Activated T-cell treated with anti-CD3 and anti-CD28 coated beads, Interleukin-2, amount 50 U/mL, for 4 hours (primary cell): ENCODE results near the gene NADK. TPM values are rescaled to one million over a fixed set of nuclear protein-coding genes. Genes with fewer than 3 reads are reported as not detected.

Experiments used
- ATAC-seq, 2 donors: fragments of 200-7000 bp; cut with Tn5 transposase; one replicate each; pipeline ENCODE4 v1.10.0; 2021
- DNase-seq: peaks from one replicate; pipeline ENCODE4 v3.0.0-alpha.2; 2020
- H3K27me3 Mint-ChIP-seq: one replicate; pipeline ENCODE4 v1.8.0; 2021; ENCODE audit warnings: low read depth, mixed read lengths
- H3K36me3 Mint-ChIP-seq: one replicate; pipeline ENCODE4 v1.8.0; 2022; ENCODE audit warnings: mixed read lengths; ENCODE audit not compliant: insufficient read depth
- H3K4me1 Mint-ChIP-seq: one replicate; pipeline ENCODE4 v1.8.0; 2021; ENCODE audit warnings: low read depth, mixed read lengths
- H3K4me3 Mint-ChIP-seq: one replicate; pipeline ENCODE4 v1.8.0; 2021; ENCODE audit warnings: mild to moderate bottlenecking, moderate library complexity, mixed read lengths
- H3K9me3 Mint-ChIP-seq: one replicate; pipeline ENCODE4 v1.8.0; 2021; ENCODE audit warnings: mixed read lengths
- total RNA-seq, 3 donors: library from RNA; stranded (reverse); gene quantifications; one replicate each; pipeline ENCODE4 v1.2.1, GENCODE V29; 2021

The NADK gene, protein sequence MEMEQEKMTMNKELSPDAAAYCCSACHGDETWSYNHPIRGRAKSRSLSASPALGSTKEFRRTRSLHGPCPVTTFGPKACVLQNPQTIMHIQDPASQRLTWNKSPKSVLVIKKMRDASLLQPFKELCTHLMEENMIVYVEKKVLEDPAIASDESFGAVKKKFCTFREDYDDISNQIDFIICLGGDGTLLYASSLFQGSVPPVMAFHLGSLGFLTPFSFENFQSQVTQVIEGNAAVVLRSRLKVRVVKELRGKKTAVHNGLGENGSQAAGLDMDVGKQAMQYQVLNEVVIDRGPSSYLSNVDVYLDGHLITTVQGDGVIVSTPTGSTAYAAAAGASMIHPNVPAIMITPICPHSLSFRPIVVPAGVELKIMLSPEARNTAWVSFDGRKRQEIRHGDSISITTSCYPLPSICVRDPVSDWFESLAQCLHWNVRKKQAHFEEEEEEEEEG
- 100 to 1,000 TPM in 2 of 3 donors, 10 to 100 TPM in 1; 98.7 to 108 (median 106) TPM for total RNA-seq

DNA sequence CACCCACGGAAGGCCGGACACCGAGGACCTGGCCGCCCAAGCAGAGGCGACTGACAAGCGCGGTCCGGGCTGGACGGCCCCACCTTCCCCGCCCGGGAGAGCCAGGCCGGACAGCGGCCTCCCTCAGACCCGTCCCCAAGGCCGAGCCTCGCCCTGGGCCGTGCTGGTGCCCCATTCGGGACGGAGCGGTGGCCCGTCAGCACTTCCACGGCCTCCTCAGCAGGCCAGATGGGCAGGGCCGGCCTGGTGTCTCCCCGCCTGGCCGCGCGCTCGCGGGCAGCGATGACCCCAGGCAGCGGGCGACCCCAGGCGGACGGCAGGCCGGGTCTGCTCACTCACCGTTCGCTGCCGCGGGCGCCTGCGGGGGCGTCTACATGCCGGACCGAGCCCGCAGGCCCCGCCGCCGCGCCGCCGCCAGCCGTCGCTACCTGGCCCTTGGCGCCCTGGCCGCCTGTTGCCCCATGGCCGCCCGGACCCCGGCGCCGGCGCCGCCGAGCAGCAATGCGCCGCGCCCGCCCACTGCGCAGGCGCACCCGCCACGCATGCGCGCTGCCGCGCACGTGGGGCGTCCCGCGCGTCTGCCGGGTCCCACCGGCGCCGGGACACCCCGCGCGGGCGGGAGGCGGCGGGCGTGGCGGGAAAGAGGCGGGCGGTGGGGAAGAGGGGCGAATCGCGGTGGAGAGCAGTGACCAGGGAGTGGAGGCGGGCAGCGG lies at the start of gene NADK:
TSS of gene NADK (minus strand) at position 521 of the 713 bp plus-strand sequence. CDS start 13,064 bp downstream, outside the sequence.
- ATAC-seq (peak; percentile 76 to 78), DNase-seq (peak; percentile 70)
- H3K9me3 Mint-ChIP-seq: no peaks in the 10 kb centered on the region
- no peaks in the 10 kb centered on the region for H3K36me3 Mint-ChIP-seq
- peaks cover 64% of the 10 kb centered on the region for H3K4me1 Mint-ChIP-seq
- peak within 1 kb of the TSS; percentile 81 for H3K4me3 Mint-ChIP-seq
- no peaks in the 10 kb centered on the region for H3K27me3 Mint-ChIP-seq

DNA sequence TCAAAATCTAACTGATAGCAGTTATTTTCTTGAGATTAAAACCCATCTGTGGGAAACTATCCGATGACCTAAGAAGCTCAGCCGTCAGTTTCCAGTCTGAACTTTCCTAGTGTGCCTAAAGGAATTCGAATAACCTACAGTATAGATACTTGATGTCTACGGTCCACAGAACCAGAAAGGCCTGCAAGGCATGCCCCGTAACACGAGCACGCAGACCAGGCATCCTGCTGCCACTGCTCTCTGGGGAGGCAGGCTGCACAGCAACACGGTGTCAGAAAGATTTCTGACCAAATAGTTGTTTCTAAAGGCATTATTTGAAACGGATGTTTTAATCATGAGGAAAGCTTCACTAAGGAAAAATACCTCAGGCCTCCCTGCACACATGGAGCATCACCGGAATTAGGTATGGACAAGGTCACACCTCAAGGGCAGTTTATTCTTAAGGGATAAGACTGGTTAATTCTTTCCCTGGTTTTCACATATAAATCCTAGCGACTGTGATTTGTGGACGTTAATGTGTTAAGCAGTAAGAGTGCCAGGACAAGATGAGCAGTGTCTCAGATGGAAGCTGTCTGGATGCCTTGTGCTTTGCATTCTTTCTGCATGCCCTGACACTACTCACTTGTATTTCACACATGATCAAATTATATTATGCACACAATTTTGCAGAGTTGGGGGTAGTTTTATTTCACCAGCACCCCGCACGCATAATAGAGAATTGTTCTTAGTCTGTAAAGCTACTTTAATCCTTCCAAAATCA lies 49.0 kb upstream of the NADK start:
- ATAC-seq (no peak), DNase-seq (no peak)
- H3K4me3 Mint-ChIP-seq: no peak overlapping the region
- peaks cover 20% of the 10 kb centered on the region for H3K36me3 Mint-ChIP-seq
- peaks cover 39% of the 10 kb centered on the region for H3K4me1 Mint-ChIP-seq
- H3K27me3 Mint-ChIP-seq: no peaks in the 10 kb centered on the region
- H3K9me3 Mint-ChIP-seq: no peaks in the 10 kb centered on the region

GRCh38 chr1:1826356-1827088 lies 48.3 kb upstream of the NADK start:
- H3K4me1 Mint-ChIP-seq: peaks cover 36% of the 10 kb centered on the region
- H3K4me3 Mint-ChIP-seq: no peak overlapping the region
- H3K9me3 Mint-ChIP-seq: no peaks in the 10 kb centered on the region
- ATAC-seq (no peak), DNase-seq (no peak)
- peaks cover 19% of the 10 kb centered on the region for H3K36me3 Mint-ChIP-seq
- H3K27me3 Mint-ChIP-seq: no peaks in the 10 kb centered on the region

- ATAC-seq: no peak
- Mint-ChIP-seq H3K4me3 (no peak overlapping the region), H3K36me3 (peaks cover 24% of the 10 kb centered on the region), H3K27me3 (no peaks in the 10 kb centered on the region), H3K9me3 (no peaks in the 10 kb centered on the region), H3K4me1 (peaks cover 36% of the 10 kb centered on the region)
- no peak for DNase-seq
Observed at GRCh38 chr1:1825217-1825616, 46.9 kb upstream of the NADK start.

DNA sequence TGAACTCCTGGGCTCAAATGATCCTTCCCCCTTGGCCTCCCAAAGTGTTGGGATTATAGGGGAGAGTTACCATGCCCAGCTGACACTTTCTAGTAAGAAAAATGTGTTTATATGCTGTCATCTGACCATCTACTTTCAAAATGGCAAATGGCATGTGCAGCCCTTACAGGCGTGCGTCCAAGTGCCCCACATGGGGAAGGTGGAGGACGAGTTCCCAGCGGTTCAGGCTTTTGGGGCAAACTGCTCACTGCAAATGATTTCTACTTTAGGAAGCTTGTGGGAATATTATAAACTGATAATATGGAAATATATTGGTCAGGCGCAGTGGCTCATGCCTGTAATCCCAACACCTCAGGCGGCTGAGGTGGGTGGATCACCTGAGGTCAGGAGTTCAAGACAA lies 41.5 kb upstream of the NADK start:
- Mint-ChIP-seq H3K9me3 (no peaks in the 10 kb centered on the region), H3K36me3 (peaks cover 26% of the 10 kb centered on the region), H3K27me3 (no peaks in the 10 kb centered on the region), H3K4me1 (peaks cover 13% of the 10 kb centered on the region), H3K4me3 (no peak overlapping the region)
- DNase-seq (no peak), ATAC-seq (no peak)

GRCh38 chr1:1817221-1817620 lies 39.0 kb upstream of the NADK start:
- DNase-seq (no peak), ATAC-seq (no peak)
- Mint-ChIP-seq H3K9me3 (no peaks in the 10 kb centered on the region), H3K36me3 (peaks cover 25% of the 10 kb centered on the region), H3K4me3 (no peak overlapping the region), H3K27me3 (no peaks in the 10 kb centered on the region), H3K4me1 (peaks cover 4% of the 10 kb centered on the region)

GRCh38 chr1:1815606-1816281 lies 37.5 kb upstream of the NADK start:
- H3K4me3 Mint-ChIP-seq: no peak overlapping the region
- DNase-seq: no peak
- H3K9me3 Mint-ChIP-seq: no peaks in the 10 kb centered on the region
- no peaks in the 10 kb centered on the region for H3K27me3 Mint-ChIP-seq
- peaks cover 19% of the 10 kb centered on the region for H3K36me3 Mint-ChIP-seq
- H3K4me1 Mint-ChIP-seq: peaks cover 4% of the 10 kb centered on the region
- no peak for ATAC-seq

DNA sequence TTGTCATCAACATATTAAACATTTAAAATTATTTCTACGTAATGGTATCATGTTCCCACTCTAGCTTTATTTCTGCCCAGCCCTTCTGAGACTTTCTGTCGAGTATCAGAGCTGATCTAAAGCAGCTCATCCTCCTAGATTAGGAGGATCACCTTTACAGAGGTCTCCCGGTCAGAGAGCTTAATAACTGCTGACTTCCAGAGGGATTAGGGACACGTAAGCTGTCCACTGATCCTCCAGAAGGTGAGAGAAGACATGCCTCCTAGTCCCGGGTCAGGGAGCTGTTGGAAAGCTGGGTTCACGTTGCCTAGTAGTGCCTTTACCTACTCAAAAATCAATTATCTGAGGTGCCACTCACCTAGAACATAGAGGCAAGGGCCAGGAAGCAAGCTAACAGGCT lies 31.2 kb upstream of the NADK start:
- Mint-ChIP-seq H3K27me3 (no peaks in the 10 kb centered on the region), H3K9me3 (no peaks in the 10 kb centered on the region), H3K4me1 (peaks cover 4% of the 10 kb centered on the region), H3K36me3 (peaks cover 15% of the 10 kb centered on the region), H3K4me3 (no peak overlapping the region)
- no peak for DNase-seq
- no peak for ATAC-seq

- Mint-ChIP-seq H3K9me3 (no peaks in the 10 kb centered on the region), H3K4me3 (no peak overlapping the region)
Observed at GRCh38 chr1:1808206-1808605, 29.9 kb upstream of the NADK start.

DNA sequence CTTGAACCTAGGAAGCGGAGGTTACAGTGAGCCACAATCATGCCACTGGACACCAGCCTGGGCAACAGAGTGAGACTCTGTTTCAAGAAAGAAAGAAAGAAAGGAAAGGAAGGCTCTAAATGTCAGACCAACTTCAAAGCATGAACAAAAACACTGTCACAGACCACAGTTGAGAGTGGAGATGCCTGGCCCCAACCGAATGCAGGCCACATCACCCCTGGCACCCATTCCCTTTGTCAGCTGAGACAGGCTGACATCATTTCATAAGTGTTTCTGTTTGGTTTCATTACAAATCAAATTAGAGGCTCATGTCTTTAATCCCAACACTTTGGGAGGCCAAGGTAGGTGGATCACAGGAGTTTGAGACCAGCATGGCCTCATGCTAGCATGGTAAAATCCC lies 28.6 kb upstream of the NADK start:
- Mint-ChIP-seq H3K36me3 (peaks cover 20% of the 10 kb centered on the region), H3K9me3 (no peaks in the 10 kb centered on the region), H3K27me3 (no peaks in the 10 kb centered on the region), H3K4me3 (no peak overlapping the region), H3K4me1 (peaks cover 13% of the 10 kb centered on the region)
- no peak for DNase-seq
- no peak for ATAC-seq

More at GRCh38 chr1:1808206-1808605, 29.9 kb upstream of the NADK start:
- peaks cover 19% of the 10 kb centered on the region for H3K36me3 Mint-ChIP-seq
- no peaks in the 10 kb centered on the region for H3K27me3 Mint-ChIP-seq
- ATAC-seq (no peak), DNase-seq (no peak)
- H3K4me1 Mint-ChIP-seq: peaks cover 6% of the 10 kb centered on the region

GRCh38 chr1:1804301-1804700 lies 26.0 kb upstream of the NADK start:
- no peaks in the 10 kb centered on the region for H3K27me3 Mint-ChIP-seq
- no peaks in the 10 kb centered on the region for H3K9me3 Mint-ChIP-seq
- DNase-seq (no peak), ATAC-seq (no peak)
- H3K4me3 Mint-ChIP-seq: no peak overlapping the region
- H3K36me3 Mint-ChIP-seq: peaks cover 30% of the 10 kb centered on the region
- peaks cover 22% of the 10 kb centered on the region for H3K4me1 Mint-ChIP-seq

DNA sequence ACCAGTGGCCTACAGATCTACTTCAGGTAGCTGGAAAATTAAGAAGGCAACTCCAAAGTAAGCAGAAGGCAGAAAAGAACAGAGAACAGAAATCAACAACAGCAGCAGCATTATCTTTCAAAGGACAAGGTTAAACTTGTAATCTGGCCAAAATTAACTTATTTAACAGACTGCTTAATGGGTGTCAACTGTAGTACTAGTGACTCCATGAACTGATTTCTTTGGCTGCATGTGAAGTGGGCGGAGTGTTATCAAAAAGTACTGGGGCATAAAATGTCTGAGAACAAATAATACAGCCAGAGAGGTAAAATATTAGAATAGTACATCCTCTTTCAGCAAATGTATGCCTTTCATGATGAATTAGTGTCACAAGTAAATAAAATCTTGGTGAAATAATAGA lies 24.6 kb upstream of the NADK start:
- DNase-seq: no peak
- H3K36me3 Mint-ChIP-seq: peaks cover 31% of the 10 kb centered on the region
- no peak overlapping the region for H3K4me3 Mint-ChIP-seq
- no peaks in the 10 kb centered on the region for H3K27me3 Mint-ChIP-seq
- ATAC-seq: no peak
- peaks cover 24% of the 10 kb centered on the region for H3K4me1 Mint-ChIP-seq
- H3K9me3 Mint-ChIP-seq: no peaks in the 10 kb centered on the region

DNA sequence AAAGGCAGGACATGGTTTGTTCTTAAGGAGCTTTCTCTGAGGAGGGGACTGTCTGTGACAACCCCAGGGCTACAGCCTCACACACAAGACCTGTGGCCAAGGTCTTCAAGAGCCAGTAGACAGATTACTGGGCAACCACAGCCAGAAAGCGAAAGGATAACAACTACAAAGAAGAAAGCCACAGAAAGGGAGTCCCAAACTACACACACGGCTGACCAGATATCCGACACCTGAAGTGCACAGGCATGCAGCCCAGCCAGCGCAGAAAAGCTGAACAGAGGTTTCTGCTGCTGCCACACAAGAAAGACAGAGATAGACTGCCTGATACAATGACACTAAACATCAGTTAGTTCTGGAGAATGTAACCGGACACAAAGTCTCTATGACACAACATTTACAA lies 21.4 kb upstream of the NADK start:
- Mint-ChIP-seq H3K4me3 (no peak overlapping the region), H3K27me3 (no peaks in the 10 kb centered on the region), H3K36me3 (peaks cover 32% of the 10 kb centered on the region), H3K9me3 (no peaks in the 10 kb centered on the region), H3K4me1 (peaks cover 26% of the 10 kb centered on the region)
- DNase-seq (no peak), ATAC-seq (no peak)
